HG03521 (cell line): ENCODE data around the gene ZDHHC6.
"Not testable (repeated sequence)": the region's sequence is repeated elsewhere in the genome, so short reads cannot be mapped to it uniquely, and the experiment has no call there.

ENCODE experiments used
- ATAC-seq: cut with Tn5 transposase; IDR thresholded peaks from one replicate; pipeline ENCODE4 v1.9.1; 2021; ENCODE audit warnings: mild to moderate bottlenecking, moderate library complexity; ENCODE audit not compliant: unreplicated experiment

Gene ZDHHC6

DNA sequence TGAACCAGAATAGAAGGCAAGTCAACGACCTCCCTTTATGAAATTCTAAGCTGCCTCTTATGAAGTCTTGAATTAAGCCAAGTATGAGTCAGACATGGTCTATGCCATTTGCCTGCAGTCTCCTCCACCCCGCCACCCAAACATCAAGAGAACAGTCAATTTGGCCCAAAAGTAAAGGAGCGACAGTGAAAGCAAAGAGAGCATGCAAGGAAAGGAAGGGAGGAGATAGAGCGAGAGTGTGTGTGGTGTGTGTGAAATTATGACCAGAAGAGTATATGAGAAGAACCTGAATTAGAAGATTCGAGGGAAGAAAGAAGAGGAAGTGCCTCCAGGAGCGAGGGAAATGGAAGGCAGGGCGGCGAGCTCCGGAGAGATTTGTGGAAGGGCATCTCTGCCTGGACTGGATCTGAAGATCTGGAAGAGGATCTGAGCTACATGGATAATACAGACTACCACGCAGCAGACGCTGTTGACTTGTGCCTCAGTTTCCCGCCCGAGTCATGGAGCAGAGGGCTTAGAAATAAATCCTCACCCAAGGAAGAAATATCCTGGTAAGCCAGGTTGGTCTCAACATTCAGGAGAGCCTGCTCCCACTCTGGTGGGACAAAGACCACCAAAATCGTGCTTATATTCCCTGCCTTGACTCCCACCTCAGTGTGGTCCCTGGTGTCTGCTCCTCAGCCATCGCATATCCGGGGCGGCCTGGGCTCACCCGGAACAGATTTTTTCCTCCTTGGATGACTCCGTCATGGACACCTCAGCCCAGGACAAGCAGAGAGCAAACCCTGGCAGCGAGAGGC lies 459 bp downstream of the ZDHHC6 start:
- ATAC-seq: no peak

DNA sequence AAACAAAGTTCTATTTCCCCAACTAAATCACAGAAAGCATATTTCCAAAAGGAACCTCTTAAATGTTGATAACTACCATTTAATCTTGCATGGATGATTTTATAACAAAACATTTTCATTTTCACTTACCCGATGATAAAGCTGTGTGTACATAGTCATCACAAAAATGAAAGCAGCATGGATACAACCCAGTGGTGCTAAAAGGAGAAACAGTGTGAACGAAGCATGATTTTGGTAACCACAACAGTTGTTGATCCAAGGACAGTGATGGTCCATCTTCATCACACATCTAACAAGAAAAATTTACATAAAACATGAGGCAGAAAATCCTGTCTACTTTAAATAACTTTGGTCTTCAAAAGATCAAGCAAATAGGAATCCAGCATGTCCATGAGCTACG lies 4.7 kb downstream of the ZDHHC6 start:
- ATAC-seq: no peak

DNA sequence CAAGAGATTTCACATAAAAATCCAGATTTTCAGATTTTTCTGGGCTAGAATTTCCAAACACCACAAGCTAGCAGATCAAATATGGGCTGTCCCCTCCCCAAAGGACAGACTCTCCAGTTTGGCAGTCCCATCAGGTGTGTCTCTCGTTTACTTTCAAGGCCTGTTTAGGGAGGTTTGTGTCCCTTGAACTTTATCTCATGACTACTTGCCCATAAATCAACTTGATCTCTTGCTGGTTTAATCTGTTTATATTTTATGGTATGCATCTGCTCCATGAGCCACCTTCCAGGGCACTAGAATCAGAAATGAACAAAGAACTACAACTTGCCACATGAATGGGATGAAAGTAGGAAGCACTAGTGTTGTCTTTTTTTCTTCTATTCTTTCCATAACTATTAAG lies 5.2 kb downstream of the ZDHHC6 start:
- ATAC-seq: no peak

DNA sequence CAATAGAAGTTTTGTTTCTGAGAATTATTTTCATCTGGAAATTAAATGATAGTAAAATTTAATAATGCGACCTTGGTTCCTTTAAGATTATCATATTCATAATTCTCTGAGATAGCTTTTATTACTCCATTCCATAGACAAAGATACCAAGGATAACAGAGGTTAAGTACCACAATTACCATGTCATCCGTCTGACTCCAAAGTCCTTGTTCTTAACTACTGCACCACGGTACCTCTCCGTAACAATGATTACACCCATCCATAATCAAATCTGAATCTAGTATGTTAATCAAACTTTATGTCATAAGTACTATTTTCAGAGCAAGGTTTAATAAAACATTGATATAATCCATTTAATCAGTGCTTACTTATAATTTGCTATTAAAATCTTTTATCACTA lies 8.4 kb downstream of the ZDHHC6 start:
- ATAC-seq: no peak

DNA sequence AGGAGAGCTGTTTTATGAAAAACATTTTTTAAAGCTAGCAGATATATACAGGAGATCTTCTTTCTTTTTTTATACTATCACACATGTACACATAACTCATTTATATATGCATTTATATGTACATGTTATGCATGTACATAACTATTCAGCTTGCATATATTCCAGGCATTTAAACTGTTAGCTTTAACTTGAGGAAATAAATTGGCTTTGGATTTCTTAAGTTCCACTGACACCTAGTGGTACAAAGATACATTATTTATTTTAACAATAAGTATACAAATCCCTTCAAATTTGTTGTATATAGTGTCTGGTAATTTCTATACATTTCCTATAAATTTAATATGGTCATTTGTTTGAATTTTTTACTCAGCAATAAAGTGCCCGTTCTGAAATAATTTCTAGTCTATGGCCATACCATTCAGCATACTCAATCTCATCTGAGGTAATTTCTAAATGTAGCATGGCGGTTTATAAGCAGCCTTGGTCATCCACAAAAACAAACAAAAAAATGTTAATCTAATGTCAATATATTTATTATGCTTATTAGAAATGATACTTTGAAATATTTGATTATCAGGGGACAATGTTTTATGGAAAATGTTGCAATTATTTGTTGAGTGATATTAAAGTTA lies 11.6 kb downstream of the ZDHHC6 start:
- ATAC-seq: no peak

DNA sequence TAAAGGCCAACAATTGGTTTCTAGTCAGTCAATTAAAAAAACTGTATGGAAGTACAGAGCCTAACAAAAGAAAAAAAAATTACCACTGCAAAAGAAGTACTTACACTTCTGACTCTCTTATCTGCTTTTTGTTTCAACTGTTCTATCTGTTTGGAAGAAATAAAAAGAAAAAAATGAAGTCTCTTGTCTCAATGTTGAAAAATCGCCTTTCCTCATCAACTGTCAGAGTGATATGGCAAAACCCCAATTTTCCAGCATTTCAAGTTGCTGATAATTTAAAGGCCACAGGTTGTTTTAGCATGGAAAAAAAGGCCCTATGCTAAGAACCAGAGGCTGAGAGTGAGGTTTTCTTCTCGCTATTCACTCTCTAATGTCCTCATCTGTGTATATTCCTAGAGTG lies 13.6 kb downstream of the ZDHHC6 start:
- ATAC-seq: no peak

DNA sequence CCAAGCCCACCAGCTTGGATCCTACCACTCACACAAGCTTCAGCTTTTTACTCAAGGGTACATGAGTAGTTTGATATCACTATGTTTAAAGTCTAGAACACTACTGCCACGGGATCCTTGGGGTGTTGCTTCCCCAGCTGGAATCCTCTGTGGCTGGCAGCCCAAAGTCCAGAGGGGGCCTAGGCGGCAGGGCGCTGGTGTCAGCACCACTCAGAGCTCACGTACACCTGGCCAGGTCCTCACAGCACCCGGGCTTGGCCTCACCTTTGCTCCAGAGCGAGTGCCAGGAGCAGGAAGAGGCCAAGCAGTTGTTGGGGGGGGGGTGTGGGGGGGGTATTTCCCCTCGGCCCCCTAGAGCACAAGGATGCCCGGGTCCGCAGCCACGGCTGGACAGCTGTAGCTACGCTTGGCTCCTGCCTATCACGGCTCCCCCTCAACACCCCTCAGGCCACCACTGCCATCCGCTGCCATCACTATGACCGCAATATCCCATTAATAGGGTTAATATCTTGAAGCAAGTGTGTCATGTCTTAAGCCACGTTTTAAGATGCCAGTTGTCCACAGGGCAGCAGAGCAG lies 17.0 kb downstream of the ZDHHC6 start:
- no peak for ATAC-seq

DNA sequence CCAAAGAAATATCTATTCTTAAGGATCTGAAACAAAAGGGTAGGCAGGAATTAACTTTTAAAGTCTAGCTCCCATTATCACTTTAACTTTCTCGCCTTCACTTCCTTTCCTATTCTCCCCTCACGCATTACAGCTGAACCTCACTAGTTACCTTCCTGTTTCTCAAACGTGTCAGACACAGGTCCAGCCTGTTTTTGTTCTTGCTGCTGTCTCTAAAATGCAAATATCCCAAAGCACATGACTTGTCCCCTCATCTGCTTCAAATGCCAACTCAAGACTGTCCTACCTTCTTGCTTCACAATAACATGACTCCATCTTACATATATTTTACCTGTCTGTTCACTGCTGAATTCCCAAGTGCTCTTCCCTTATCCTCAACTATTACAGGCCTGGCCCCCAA lies 17.6 kb downstream of the ZDHHC6 start:
- no peak for ATAC-seq

DNA sequence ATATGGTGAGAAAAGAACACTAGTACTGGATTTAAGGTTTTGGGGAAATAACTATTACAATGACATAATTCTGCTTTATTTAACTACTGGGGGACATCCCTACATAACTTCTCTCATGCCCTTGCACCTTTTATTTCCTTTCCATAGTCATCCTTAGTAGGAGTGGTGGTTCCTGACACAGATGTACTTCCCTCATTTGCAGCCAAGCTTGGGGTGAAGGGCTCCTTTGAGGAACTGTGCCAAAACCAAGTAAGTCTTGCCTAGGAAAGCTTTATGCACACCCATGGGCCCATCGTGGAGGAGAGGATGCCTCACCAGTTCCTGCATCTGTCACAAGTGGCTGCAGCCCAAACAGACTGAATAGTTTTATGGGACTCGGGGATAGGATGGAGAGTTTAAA lies 20.6 kb downstream of the ZDHHC6 start:
- ATAC-seq: no peak

DNA sequence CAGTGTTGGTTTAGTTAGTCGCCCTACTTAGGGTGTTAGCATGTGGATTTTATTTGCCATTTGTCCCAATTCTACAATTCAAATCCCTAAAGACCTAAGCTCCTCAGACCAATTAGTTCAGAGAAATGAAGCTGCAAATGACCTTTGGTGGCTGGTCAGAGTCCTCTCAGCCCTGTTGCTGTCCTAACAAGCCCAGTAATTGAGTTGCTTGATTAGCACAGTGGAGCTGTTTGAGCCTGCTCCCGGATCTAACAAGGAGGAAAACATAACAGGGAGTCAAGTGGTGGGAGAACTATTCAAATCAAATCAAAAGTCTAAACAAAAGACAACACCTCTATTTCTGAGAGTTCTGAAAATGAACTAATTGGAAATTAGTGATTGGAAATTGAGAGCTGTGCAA lies 22.1 kb downstream of the ZDHHC6 start:
- ATAC-seq: no peak

DNA sequence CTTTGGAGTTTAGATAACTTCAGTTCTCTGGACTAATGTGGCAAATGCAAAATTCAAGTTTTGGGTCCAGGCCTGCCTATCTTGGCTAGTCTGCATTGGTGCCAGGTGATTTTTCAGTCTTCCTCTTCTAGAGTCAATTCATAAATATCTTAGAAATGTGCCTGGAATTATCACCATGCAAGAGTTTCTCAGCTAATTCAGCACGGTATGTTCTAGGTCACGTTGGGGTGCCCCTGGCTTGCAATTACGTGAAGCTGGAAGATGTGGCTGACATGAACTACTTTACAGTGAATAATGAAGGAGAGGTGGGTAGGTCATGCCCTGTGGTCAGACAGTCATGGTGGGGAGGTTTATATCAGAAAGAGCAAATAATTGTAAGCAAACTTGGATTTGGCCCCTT lies 25.0 kb downstream of the ZDHHC6 start:
- no peak for ATAC-seq

DNA sequence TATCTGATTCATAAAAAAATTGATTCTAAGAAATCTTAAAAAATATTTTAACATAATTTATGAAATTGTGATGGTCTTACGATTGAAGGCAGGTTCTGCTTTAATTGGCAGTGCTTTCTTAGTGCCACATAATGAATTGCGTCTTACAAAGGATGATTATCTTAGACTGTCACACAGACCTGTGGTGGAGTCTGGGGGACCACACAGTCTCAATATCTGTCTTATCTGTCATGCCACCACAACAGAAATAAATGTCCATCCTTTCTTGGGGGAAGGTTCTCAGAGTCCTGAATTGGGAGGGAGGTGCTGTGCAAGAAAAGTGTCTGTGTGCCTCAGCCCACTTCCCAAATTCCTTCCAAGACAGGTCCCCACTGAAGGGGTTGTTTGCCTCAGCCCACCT lies 34.0 kb downstream of the ZDHHC6 start:
- ATAC-seq: no peak

DNA sequence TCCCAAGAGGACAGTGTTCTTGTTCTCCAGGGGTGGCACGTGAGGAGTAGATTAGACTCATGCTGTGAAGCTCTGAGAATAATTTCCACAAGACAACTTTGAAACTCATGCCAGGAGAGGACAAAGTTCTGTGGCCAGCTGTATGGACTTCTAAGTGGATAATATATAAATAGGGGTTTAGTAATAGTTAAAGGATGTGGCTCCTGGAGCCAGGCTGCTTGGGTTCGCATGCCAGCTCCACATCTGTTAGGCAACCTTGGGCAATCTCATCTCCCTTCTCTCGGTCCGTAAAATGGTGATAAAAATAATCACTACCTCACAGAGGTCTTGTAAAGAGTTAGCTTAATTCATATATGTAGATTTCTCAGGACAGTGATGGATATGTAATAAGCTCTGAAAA lies 37.0 kb downstream of the ZDHHC6 start:
- no peak for ATAC-seq

DNA sequence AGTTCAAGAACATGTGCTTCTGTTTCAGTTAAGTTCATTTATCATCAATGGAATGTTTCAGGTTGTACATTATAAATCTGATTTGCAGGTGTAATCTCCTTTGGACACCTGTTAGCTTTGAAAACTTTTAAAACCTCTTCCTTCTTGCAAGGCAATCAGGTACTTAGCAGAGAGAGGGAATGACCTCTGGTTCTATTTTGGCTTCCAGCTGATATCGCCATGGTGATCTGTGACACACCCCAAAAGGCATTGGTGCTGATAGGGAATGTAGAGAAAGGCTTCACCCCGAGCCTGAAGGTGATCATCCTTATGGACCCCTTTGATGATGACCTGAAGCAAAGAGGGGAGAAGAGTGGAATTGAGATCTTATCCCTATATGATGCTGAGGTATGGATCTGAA lies 37.4 kb downstream of the ZDHHC6 start:
- ATAC-seq: no peak

DNA sequence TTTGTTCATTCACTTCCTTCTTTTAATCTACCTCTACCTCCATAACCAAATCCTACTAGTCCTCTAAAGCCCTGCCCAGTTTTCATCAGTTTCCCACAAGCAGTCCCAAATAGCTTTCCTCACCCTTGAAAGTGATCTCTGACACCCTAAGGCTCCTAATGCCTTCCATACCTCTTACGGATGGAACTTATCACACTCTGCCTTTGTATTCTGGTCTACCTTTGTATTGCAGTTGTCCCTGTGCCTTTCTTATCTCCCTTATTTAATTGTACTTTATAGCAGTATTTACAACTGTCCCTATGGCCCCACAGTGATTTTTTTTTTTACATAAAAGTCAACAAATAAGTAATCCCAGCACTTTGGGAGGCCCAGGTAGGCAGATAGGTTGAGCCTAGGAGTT lies 39.0 kb downstream of the ZDHHC6 start:
- no peak for ATAC-seq

DNA sequence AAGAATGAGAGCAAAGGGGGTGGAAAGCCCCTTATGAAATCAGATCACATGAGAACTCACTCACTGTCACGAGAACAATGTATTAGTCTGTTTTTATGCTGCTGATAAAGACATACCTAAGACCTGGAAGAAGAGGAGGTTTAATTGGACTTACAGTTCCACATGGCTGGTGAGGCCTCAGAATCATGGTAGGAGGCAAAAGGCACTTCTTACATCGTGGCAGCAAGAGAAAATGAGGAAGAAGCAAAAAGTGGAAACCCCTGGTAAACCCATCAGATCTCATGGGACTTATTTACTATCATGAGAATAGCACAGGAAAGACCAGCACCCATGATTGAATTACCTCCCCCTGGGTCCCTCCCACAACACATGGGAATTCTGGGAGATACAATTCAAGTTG lies 39.9 kb downstream of the ZDHHC6 start:
- ATAC-seq: not testable (repeated sequence)

DNA sequence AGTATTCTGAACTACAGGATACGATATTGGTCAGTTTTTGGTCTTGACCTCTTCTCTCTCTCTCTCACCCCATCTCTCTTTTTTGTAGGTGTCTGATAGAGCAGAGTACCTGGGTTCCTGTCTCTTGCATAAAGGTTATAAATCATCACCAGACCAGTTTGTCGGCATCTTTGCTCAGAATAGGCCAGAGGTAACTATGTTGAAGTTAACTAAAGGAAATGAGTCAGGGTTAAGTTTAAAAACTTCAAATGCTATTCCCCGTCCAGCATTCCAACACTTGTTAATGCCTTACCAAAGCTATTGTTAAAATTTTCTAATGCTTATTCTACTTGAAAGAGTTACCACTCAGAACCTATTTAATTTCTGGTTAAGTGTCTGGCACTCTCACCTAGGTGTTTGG lies 42.1 kb downstream of the ZDHHC6 start:
- ATAC-seq: no peak

DNA sequence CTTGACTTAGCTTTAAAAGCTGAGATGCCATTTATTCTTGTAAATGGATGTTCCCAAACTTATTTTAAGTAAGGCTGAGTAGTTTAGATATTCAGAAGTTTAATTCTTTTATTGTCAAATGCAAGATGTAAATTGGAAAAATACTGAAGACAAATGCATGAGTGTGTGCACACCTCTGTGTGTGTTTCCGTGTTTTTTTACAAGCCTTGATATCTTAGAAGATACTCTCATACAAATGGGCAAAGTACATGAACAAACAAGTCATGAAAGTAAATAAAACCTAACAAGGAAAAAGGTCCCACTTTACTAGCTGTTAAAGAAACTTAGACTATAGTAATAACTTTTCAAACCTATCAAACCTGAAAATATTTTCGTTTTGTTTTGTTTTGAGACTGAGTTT lies 43.8 kb downstream of the ZDHHC6 start:
- ATAC-seq: no peak

DNA sequence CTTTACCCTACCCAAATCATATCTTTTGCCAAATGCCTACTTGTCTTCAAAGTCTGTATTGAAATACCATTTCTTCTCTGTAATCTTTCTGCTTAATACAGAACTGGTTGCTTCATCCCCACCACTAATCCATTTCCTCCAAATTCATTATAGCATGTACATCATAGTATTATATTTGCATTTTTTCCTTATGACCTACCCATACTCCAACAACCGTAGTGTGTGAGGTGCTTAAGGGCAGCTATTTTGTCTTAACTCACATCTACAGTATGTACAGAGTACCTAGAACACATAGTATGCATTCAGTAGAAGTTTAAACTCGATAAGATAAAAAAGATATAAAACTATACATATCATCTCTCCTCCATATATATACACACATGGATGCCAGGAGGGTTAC lies 49.1 kb downstream of the ZDHHC6 start:
- no peak for ATAC-seq

DNA sequence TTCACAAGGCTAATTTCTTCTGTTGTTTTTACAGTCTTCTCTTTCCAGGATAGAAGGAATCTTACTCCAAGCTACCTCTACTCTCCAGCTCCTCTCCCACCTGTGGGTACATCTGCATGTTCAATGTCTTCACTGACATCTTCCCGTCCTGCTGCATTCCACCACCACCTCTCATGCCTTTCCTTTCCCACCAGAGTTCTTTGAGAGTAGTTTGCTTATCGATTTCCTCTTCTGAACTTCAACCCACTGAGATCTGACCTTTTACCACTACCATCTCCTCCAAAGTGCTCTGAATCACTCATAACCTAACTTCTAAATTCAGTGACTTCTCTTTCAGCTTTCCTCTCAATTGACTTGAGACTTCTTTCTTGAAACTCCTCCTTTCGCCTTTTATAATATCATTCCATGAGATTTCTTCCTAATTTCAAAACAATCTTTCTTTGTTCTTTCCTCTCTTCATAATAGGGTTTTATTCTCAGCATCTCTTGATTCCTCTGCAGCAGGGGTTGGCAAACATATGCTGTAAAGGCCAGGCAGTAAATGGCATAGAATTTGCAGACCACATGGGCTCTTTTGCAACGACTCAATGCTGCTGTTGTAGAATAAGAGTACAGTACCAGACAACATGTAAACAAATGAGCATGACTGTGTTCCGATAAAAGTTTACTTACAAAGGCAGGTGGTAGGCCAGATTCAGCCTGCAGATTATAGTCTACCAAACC lies 50.7 kb downstream of the ZDHHC6 start:
- ATAC-seq: no peak

DNA sequence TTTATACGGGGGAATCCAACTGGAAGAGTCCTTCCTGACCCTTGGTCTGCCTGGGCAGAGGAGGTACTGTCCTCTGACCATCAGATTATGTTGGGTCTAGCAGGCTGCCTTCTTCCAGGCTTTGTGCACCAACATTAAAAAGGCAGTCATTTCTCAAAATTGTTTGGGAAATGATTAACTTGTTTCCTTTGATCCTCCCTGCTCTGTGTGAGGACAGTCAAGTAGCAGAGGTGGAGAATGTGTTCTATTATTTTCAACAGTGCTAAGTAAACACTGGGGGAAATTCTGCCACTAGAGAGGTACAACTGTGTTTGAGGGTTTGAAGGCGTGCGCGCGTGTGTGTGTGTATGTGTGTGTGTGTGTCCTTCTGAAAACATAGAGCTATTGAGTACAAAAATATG lies 52.2 kb downstream of the ZDHHC6 start:
- no peak for ATAC-seq

DNA sequence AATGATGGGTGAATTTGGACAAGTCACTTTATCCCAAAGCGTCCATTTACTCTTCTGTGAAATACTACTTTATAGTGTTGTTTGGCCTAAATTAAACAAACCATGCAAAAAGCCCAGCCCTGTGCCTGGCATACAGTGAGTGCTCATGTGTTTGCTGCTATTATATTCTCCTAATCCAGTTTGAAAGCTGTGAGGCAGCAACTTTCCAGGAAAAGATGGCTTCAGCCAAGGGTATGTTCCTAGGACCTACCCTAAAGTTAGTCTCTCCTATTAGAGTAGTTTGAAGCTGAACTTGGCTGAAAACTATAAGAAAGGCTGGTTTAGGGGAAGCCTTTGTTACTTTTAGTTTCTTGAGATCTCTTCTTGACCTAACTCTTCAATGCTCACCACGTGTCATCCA lies 52.9 kb downstream of the ZDHHC6 start:
- ATAC-seq: no peak
